HG03196 (cell line): ENCODE results near the gene ATP5F1C.
"Not testable (repeated sequence)": the region's sequence is repeated elsewhere in the genome, so short reads cannot be mapped to it uniquely, and the experiment has no call there.

ENCODE experiments used
- ATAC-seq: cut with Tn5 transposase; IDR thresholded peaks from one replicate; pipeline ENCODE4 v1.9.1; 2021; ENCODE audit not compliant: unreplicated experiment

The ATP5F1C gene

DNA sequence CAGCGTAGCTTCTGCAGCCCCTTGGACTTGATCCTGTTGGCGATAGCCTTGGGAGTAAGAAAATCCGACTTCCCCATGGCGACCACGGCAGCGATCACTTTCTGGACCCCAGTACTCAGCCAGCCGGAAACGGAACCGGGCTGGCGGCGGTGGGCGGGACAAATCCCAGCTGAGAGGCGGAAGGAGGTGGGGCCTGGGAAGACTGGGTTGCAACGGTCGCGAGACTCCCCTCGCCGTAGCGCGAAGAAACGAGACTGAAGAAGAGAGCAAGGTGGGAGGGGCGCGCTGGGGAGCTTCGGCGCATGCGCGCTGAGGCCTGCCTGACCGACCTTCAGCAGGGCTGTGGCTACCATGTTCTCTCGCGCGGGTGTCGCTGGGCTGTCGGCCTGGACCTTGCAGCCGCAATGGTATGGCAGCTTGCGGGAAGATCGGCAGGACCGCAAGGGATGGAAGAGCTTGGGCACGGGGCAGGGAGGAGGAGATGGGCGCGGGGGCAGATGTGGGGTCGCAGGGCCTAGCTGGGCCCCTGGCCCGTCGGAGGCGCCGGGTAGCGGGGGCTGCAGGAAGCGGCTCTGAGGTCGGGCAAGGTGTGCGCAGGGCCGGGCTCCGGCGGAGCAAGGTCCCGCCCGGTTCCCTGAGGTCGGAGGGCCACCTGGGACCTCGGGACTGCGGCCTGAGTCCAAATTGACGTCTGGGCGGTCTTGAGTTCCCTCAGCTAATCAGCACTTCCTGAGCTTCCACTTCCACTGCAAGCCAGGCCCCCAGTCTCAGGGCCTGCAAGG is at the start of gene ATP5F1C, which contains the start of gene KIN:
Gene ATP5F1C (plus strand): TSS at position 321 of the 782 bp plus-strand sequence. CDS start 31 bp downstream, at position 352.
Gene KIN (minus strand): TSS at position 137 of the 782 bp plus-strand sequence. CDS start 60 bp downstream, at position 77.
- ATAC-seq = peak; percentile 96

DNA sequence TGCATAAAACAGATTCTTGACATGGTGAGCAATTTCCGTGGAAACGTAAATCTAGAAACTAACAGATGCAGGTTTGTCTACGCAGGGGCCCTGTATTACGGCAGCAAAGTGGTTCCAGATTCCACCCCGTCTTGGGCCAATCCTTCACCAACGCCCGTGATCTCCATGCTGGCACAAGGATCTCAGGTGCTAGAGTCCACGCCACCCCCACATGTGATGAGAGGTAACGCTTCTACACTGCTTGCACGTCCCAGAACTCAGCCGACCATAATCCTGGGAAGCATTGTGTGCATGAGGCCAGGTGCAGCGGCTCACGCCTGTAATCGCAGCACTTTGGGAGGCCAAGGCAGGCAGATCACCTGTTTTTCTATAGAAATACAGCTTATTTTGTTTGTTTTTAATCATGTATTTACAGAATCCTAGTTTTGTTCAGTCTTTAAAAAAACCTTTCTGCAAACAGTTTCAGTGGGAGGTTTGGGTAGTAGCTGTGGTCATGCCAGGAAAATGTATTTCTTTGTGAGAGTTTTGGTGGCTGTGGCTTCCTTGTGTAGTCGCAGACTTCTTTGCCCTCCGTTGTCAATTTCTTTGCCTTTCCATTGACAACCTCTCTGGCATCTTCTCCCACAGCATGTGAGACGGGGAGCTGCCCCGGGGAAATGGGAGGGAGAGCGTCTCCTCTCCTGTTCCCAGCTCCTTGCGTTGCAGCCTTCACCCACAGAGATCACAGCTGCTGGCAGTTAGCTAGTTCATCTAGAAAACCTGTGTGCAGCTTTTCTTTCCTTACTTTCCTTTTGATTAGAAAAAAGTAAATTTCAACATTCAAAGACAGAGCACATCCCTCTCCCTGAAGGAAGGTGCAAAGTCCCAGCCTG is 49.2 kb upstream of the ATP5F1C start:
- no peak for ATAC-seq

DNA sequence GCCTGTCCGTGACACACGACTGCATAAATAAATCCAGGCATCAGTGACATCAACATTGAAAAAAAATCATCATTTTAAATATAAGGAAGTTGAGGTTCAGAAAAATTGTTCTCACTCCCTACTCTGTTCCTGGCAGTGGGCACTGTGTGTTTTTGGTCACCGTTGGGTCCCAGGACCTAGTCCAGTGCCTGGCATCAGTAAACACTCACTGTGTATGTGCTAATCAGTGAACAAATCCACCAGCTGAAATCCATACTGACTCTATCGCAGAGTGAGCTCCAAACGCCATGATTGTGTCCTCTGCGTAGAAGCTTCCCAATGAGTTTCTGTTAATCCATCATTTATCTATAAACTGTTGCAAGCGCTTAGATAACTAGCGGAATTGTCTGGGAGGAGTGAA is 43.7 kb upstream of the ATP5F1C start:
- no peak for ATAC-seq

DNA sequence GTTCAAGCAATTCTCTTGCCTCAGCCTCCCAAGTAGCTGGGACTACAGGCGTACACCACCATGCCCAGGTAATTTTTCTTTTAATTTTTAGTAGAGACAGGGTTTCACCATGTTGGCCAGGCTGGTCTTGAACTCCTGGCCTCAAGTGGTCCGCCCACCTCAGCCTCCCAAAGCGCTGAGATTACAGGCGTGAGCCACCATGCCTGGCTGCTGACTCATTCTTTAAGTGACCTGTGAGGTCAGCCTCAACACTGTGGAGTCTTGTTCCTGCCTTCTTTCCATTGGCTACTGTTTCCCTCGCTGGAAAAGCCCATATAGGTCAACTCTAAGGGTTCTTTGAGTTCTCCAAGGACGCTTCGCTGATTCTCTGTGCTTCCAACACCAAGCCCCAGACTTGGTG is 39.3 kb upstream of the ATP5F1C start:
- not testable (repeated sequence) for ATAC-seq

DNA sequence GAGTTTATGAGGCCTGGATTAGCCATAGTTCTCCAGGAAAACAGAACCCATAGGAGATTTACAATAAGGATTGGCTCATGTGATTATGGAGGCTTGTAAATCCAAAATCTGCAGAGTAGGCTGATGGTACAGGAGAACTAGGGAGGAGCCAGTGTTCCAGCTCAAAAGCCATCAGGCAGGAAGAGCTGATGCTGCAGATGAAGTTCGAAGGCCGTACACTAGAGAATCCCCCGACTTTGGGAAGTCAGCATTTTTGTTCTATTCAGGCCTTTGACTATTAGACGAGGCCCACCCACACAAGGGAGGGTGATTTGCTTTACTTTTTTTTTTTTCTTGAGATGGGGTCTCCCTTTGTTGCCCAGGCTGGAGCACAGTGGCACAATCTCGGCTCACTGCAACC is 37.8 kb upstream of the ATP5F1C start:
- no peak for ATAC-seq

DNA sequence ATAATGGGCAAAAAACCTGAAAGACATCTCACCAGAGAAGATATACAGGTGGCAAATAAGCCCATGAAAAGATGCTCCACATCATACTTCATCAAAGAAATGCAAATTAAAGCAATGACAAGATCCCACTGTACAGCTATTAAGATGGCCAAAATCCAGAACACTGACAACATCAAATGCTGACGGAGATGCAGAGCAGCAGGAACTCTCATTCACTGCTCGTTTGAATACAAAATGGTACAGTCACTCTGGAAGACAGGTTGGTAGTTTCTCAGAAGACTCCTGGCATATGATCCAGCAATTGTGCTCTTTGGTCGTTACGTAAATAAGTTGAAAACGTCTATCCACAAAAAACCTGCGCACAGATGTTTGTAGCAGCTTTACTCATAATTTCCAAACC is 35.7 kb upstream of the ATP5F1C start:
- ATAC-seq = no peak

DNA sequence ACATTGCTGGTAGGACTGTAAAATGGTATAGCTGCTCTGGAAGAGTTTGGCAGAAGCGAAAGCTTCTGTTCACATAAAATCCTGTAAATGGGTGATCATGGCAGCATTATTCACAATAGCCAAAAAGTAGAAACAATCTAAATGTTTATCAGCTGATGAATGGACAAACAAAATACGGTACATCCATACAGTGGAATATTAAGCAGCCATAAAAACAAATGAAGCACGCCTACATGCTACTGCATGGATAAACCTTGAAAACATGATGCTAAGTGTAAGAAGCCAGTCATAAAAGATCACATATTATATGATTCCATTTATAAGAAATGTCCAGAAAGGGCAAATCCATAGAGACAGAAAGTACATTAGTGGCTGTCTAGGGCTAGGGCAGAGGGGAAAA is 32.9 kb upstream of the ATP5F1C start:
- no peak for ATAC-seq

DNA sequence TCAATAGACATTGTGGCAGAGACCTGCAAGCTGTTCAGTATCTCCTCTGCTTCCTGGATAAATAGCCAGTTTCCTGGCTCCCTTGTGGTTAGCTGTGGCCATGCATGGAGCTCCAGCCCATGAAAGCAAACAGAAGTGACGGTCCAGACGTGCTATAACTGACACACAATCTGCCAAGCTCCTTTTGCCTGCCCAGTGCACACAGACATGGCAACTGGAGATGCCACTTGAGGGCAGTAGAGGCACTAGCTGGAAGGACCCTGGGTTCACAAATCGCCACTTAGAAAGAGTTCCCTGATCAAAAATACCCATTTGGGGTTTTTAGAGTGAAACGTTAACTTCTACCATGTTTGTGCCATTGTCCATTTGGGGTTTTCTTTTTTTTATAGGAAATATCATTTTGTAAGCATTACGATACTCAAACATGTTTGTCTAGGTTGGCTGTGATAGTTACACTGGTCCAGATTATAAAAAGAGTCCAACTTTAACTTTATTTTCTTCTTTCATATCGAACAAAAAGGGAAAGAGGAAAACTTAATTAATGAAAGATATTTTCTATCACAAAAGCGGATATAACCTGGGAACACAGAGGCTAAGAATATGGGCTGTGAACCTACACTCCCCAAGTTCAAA is 31.5 kb upstream of the ATP5F1C start:
- ATAC-seq = no peak

DNA sequence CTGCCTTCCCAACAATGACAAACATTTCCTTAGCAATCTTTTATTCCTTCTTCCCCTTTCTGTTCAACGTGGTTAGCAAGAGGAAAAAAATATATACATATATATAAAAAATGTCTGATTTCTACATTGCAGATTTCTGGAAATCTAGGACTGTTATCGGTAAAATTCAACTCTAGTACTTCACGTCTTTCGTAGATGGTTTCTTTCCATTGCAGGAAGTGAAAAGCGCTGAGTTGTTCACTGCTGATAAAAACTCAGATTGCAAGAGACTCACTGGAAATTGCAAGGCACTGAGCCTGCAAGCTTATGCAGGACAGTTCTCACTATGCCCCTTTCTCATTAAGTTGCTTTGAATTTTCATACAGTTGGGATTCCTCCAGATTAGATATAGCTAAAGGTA is 24.0 kb upstream of the ATP5F1C start:
- ATAC-seq = no peak

DNA sequence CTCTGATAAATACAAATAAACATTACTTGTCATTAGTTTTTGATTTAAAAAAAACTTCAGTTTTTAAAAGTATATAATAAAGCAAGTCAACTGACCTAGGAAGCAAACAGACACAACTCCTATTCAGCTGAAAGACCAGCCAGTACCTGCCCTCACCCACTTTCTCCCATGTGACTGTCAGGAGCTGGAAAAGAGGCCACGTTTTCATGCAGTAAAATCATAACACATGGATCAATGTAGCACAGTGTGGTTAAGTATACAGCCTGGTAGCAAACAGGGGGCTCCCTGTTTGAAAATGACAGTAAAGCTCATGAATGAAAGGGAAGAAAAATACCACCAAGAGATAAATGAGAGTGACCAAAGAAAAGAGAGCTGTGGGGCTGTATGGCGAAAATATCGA is 21.7 kb upstream of the ATP5F1C start:
- ATAC-seq = no peak

DNA sequence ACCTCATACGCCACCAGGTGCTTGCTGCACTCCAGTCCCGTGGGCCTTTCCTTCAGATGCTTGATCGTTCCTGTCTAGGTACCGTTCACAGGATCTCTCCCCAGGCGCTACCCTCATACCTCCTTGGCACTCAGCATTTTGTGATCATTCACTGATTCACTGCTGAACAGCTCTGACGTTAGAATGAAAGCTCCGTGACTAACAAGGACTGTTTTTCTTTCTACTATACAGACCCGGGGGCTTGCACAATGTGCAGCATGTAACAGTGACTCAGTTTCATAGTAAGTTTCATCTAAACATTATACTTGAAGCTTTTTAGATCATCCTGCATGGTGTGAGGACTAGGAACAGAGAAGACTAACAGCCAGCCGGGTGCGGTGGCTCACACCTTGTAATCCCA is 20.8 kb upstream of the ATP5F1C start:
- ATAC-seq = no peak

DNA sequence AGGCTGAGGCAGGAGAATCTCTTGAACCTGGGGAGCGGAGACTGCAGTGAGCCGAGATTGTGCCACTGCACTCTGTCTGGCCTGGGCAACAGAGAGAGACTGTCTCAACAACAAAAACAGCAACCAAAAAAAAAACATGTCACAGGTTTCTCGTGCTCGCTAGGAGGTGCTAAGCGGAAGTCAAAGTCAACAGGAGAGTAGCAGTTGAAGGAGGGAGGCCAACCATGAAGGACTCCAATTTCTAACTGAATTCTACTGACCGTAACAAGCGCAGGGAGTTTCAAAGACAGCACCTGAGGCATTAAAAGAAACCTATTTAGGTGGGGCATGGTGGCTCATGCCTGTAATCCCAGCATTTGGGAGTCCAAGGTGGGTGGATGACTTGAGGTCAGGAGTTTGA is 19.6 kb upstream of the ATP5F1C start:
- no peak for ATAC-seq

DNA sequence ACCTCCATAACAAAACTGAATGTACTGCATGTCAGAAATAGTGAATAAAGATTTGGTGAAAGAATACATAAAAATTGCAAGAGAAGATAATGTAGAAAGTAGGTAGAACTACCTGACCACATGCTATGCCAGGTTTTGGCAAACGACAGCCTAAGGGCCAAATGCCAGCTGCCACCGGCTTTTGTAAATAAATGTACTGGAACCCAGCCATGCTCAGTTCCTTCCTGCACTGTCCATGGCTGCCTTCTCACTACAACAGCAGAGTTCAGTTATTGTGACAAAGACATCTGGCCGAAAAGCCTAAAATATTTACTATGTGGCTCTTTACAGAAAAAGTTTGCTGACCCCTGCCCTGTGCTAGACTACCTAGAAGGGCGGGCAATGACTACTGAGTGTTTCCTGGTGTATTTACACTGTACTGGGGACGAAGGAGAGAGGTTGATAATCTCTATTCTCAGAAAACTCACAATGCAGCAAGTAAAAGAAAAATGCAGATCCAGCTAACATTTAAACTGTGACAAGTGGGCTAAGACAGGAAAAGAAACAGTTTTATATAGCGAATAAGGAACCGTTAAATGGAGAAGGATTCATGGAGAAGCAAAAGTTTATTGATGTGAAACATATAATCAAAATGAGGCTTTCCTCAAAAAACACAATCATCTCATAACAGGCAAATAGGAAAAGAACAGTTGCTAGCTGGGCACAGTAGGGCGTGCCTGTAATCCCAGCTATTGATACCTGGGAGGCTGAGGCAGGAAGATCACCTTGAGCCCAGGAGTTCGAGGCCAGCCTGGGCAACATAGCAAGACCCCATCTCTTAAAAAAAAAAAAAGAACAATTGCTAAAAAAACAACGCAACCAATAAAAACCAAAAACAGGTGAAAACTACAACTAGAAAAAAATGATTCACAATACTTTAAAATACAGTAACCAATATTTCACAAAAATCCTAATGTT is 13.9 kb upstream of the ATP5F1C start:
- no peak for ATAC-seq

DNA sequence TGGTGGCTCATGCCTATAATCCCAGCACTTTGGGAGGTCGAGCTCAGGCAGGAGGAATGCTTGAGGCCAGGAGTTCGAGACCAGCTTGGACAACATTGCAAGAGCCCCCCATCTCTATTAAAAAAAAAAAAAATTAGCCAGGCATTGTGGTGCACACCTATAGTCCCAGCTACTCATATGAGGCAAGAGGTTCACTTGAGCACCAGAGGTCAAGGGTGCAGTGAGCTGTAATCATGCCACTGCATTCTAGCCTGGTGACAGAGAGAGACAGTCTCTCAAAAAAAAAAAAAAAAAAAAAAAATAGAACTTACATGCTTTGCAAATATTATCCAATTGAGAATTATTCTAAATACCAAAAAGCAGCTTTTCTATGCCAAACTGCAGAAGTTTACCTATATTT is 11.2 kb upstream of the ATP5F1C start:
- ATAC-seq = no peak

DNA sequence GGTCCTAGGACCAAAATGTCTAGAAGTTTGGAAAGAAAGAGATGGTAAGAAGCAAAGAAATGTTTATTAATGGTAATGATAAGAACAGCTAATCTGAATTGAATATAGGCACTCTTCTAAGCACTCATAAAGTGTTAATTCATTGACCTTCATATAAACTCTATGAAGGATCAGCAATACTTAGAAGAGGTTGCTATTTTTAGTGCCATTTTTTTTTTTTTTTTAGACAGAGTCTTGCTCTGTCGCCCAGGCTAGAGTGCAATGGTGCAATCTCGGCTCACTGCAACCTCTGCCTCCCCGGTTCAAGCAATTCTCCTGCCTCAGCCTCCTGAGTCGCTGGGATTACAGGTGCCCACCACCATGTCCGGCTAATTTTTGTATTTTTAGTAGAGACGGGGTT is 5.8 kb upstream of the ATP5F1C start:
- ATAC-seq = not testable (repeated sequence)

DNA sequence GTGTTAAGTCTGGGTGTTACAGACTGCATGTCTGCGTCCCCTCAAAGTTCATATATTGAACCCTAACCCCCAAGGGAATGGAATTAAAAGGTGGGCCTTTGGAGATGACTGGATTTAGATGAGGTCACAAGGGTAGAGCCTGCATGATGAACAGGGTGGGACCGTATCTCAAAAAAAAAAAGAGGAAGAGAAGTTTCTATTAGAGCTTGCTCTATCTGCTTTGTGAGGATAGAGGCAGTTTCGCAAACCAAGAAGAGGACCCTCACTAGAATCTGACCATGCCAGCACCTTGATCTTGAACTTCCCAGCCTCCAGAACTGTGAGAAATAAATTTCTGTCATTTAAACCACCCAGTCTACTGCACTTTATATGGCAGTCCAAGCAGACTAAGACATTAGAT is 1.5 kb upstream of the ATP5F1C start:
- ATAC-seq = no peak

DNA sequence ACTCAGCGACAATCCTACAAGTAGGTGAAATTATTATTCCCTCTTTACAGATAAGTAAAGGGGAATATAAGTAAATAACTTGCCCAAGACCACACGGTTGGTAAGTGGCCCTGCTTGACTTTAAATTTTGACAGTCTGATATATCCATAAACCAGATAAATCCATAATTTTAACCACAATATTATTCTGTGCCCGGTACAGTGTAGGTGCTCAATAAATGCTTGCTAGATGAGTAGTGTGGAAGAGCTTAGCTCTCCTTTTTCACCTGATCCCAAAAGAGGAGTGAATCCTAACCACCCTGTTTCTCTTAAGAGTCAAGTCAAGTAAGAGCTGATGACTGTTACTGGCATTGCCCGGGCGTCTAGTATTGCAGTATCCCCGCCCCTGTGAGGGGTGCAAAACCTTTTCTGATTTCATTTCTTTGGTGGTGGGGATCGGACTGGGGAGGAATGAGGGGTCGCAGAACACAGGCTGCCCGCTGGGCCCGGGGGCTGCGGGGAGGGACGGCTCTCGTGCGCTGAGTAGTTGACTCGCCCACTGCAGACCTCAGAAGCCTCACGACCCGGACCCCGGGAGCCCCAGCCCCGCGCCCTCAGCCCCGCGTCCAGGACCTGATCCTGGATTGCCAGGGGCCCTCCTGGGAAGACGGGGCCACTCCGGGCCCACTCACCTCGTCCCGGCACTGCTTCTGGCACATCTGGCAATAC is 674 bp upstream of the ATP5F1C start:
- peak; percentile 3 for ATAC-seq

DNA sequence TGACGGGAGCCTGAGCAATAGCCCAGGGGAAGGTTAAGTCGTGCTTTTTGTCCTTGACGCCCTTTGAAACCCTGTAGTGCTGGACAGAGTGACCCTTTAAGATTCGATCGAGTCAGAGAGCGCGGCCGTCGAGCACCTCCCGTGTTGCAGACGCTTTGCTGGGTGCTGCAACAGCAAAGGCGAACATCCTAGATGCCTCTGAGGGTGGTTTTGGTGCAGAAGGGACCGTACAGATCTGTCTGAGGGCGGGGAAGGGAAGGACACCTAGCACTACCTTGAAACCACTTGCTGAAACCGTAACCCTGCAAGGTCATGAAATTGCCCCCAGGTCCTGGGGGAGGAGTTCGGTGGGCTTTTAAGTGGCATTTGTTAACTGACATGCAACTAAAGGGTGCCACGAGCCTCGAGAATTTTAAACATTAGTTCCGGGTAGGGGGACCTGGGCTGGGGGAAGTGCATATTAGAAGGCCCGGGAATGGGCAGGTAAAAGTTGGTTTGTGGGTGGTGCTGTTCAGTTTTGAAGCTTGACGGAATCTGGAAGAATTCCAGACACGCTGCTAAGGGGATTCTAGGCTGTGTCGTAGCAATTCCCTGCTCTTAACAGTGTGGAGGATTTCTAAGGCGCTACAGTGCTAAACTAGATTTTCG is 786 bp downstream of the ATP5F1C start:
- ATAC-seq = peak; percentile 9

DNA sequence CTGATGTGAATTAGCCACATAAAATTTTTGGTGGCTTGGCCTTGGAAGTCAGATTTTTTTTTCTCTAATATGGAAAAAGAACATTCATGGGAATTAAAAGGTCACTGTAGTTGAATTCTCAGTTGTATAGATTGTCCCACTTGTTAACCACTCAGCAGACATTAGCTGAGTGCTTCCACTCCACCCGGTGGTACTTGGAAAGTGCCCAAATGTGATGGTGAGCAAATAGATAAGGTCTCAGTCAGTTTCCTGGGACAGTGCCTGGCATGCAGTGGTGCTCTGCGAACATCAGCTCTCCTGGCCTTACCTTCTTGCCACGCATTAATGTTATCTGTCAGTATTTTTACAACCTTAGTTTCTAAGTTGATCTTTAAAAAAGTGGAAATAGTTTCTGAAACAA is 1.4 kb downstream of the ATP5F1C start:
- ATAC-seq = no peak
